PC-9 (cell line): ENCODE results near the gene LRRC56. TPM values are rescaled to one million over a fixed set of nuclear protein-coding genes. Genes with fewer than 3 reads are reported as not detected.

Source experiments
- BruUV-seq: library from RNA; stranded (reverse); fragments of 400-500 nt; replicated peaks from 2 replicates; lab custom pipeline; 2021; lab: Mats Ljungman, UMichigan
- CTCF ChIA-PET: fragments of 300-600 bp; sonication (Branson Sonifier 250); formaldehyde crosslinking; loops from one replicate; lab custom pipeline; 2022; ENCODE audit warnings: antibody characterized with exemption; lab: Charles Lee
- POLR2A ChIA-PET: fragments of 300-600 bp; sonication (Branson Sonifier 250); formaldehyde crosslinking; loops from one replicate; lab custom pipeline; 2022; ENCODE audit warnings: antibody characterized with exemption; ENCODE audit not compliant: unreplicated experiment; lab: Charles Lee
- DNase-seq, 2 experiments: peaks; one replicate each; pipeline versions ENCODE4 v3.0.0 to v3.0.0-alpha.2; 2015 to 2022; ENCODE audit warnings: mixed read lengths in 1 of 2
- H2AFZ ChIP-seq: fragments of 200-600 bp; sonication (generic); 2 replicates; pipeline ENCODE4 v1.8.1; 2017; ENCODE audit warnings: antibody characterized with exemption
- H3F3A ChIP-seq: fragments of 200-600 bp; sonication (generic); 2 replicates; pipeline ENCODE4 v1.8.1; 2017; ENCODE audit warnings: antibody characterized with exemption, mild to moderate bottlenecking, low read depth; ENCODE audit not compliant: insufficient read depth
- H3K27ac ChIP-seq: fragments of 200-600 bp; sonication (generic); 2 replicates; pipeline ENCODE4 v1.6.1; 2016; ENCODE audit warnings: mixed run types
- H3K27me3 ChIP-seq: fragments of 200-600 bp; sonication (generic); 2 replicates; pipeline ENCODE4 v1.6.1; 2016; ENCODE audit warnings: low read depth, mixed run types; ENCODE audit not compliant: insufficient read depth
- H3K36me3 ChIP-seq: fragments of 200-600 bp; sonication (generic); 2 replicates; pipeline ENCODE4 v1.6.1; 2016; ENCODE audit warnings: low read depth, mixed run types
- H3K4me1 ChIP-seq: fragments of 200-600 bp; sonication (generic); replicated peaks from 2 replicates; pipeline ENCODE4 v1.6.1; 2016; ENCODE audit warnings: mixed run types; ENCODE audit not compliant: insufficient read depth
- H3K4me2 ChIP-seq: fragments of 200-600 bp; sonication (generic); 2 replicates; pipeline ENCODE4 v1.6.1; 2017; ENCODE audit warnings: mixed run types
- H3K4me3 ChIP-seq: fragments of 200-600 bp; sonication (generic); 2 replicates; pipeline ENCODE4 v1.6.1; 2016; ENCODE audit warnings: mixed run types
- H3K79me2 ChIP-seq: fragments of 200-600 bp; sonication (generic); 2 replicates; pipeline ENCODE4 v1.6.1; 2017; ENCODE audit warnings: low read depth, mixed run types
- H3K9me2 ChIP-seq: fragments of 200-600 bp; sonication (generic); 2 replicates; pipeline ENCODE4 v1.8.1; 2017; ENCODE audit warnings: mild to moderate bottlenecking; ENCODE audit not compliant: insufficient read depth
- H3K9me3 ChIP-seq: fragments of 200-600 bp; sonication (generic); 2 replicates; pipeline ENCODE4 v1.8.1; 2016; ENCODE audit warnings: low read depth; ENCODE audit not compliant: insufficient read depth
- H4K20me1 ChIP-seq: fragments of 200-600 bp; sonication (generic); 2 replicates; pipeline ENCODE4 v1.8.1; 2017; ENCODE audit not compliant: insufficient read depth
- CTCF ChIP-seq: fragments of 200-600 bp; sonication (generic); conservative IDR thresholded peaks from 2 replicates; pipeline ENCODE4 v1.6.1; 2017; ENCODE audit warnings: mixed run types, antibody characterized with exemption, mild to moderate bottlenecking, moderate library complexity
- EZH2 ChIP-seq: fragments of 200-600 bp; sonication (generic); IDR thresholded peaks from 2 replicates; pipeline ENCODE4 v1.8.0; 2017; ENCODE audit warnings: antibody characterized with exemption, low read depth
- intact Hi-C: fragments of 100-400 bp; cut with micrococcal nuclease; formaldehyde crosslinking; loops from one replicate; pipeline ENCODE4 v1.10.0; 2022; ENCODE audit not compliant: unreplicated experiment
- total RNA-seq: library from RNA; stranded (reverse); gene quantifications from 2 replicates; pipeline ENCODE4 v1.2.3, GENCODE V29; 2021

The LRRC56 gene
- total RNA-seq, 1 experiment from 2014 or later = 5.0 TPM

- no peaks in the 10 kb centered on the region for H3K79me2 ChIP-seq
- ChIA-PET POLR2A (no interaction called here), CTCF (no interaction called here)
- no peaks in the 10 kb centered on the region for H3K36me3 ChIP-seq
- H3K9me3 ChIP-seq = no peaks in the 10 kb centered on the region
- H3K27ac ChIP-seq = no peak overlapping the region
- no peak overlapping the region for H3K4me2 ChIP-seq
- H4K20me1 ChIP-seq = no peaks in the 10 kb centered on the region
- H3K9me2 ChIP-seq = no peaks in the 10 kb centered on the region
- no peak for TF ChIP-seq CTCF
- TF ChIP-seq EZH2 = no peak
- H3K4me1 ChIP-seq = no peaks in the 10 kb centered on the region
- intact Hi-C loops = no loop called here
- no peak overlapping the region for H3K4me3 ChIP-seq
- no peaks in the 10 kb centered on the region for H3K27me3 ChIP-seq
- DNase-seq = no peak
- BruUV-seq = no TSS peak
- H2AFZ ChIP-seq = no peak overlapping the region
- peaks cover 3% of the 10 kb centered on the region for H3F3A ChIP-seq
These were observed 4.1 kb downstream of the LRRC56 start for GRCh38 chr11:541433-541885.

- no peaks in the 10 kb centered on the region for H3F3A ChIP-seq
- CTCF ChIA-PET = no interaction called here
- TF ChIP-seq EZH2 (no peak), CTCF (no peak)
These were observed 7.5 kb downstream of the LRRC56 start for GRCh38 chr11:544817-545166.

GRCh38 chr11:545171-545570 is 7.8 kb downstream of the LRRC56 start:
- POLR2A ChIA-PET = no interaction called here

More at GRCh38 chr11:544817-545166, 7.5 kb downstream of the LRRC56 start:
- intact Hi-C loops = no loop called here
- Histone ChIP-seq H4K20me1 (no peaks in the 10 kb centered on the region), H2AFZ (no peak overlapping the region), H3K4me2 (no peak overlapping the region), H3K36me3 (no peaks in the 10 kb centered on the region), H3K27me3 (no peaks in the 10 kb centered on the region), H3K27ac (no peak overlapping the region), H3K4me1 (no peaks in the 10 kb centered on the region), H3K4me3 (no peak overlapping the region), H3K9me3 (no peaks in the 10 kb centered on the region), H3K9me2 (no peaks in the 10 kb centered on the region), H3K79me2 (no peaks in the 10 kb centered on the region)
- no TSS peak for BruUV-seq
- POLR2A ChIA-PET = no interaction called here
- no peak for DNase-seq

More at GRCh38 chr11:545171-545570, 7.8 kb downstream of the LRRC56 start:
- Histone ChIP-seq H3K9me3 (no peaks in the 10 kb centered on the region), H3K79me2 (no peaks in the 10 kb centered on the region), H2AFZ (no peak overlapping the region), H3K4me2 (no peak overlapping the region), H3K27me3 (no peaks in the 10 kb centered on the region), H3K4me1 (no peaks in the 10 kb centered on the region), H3K4me3 (no peak overlapping the region), H3F3A (no peaks in the 10 kb centered on the region), H3K27ac (no peak overlapping the region), H4K20me1 (no peaks in the 10 kb centered on the region), H3K36me3 (no peaks in the 10 kb centered on the region), H3K9me2 (no peaks in the 10 kb centered on the region)
- CTCF ChIA-PET = no interaction called here
- no peak for DNase-seq
- no TSS peak for BruUV-seq
- TF ChIP-seq EZH2 (no peak), CTCF (no peak)
- intact Hi-C loops = no loop called here
